Gastrocnemius medialis (tissue), 4 donors: Measurements from ENCODE around the gene TMCC2. TPM values are rescaled to one million over a fixed set of nuclear protein-coding genes. Genes with fewer than 3 reads are reported as not detected.
"Not testable (repeated sequence)": the region's sequence is repeated elsewhere in the genome, so short reads cannot be mapped to it uniquely, and the experiment has no call there.

Experiments
- ATAC-seq, 2 donors: fragments of 150-250 bp; one replicate each; pipeline ENCODE4 v1.9.1; 2016
- DNase-seq, 2 donors: peaks; one replicate each; pipeline ENCODE4 v3.0.0-alpha.2; 2019
- H3K27ac ChIP-seq, 4 donors: fragments of 200-600 bp; sonication (generic); 1 replicate in 1 of 4; 2 replicates in 3 of 4; pipeline ENCODE4 v1.5.1; 2016 to 2018; ENCODE audit warnings: mild to moderate bottlenecking in 2 of 4, moderate library complexity in 1 of 4
- H3K27me3 ChIP-seq, 3 donors: fragments of 200-600 bp; sonication (generic) in 2 of 3; 1 replicate in 1 of 3; 2 replicates in 2 of 3; pipeline versions ENCODE4 v1.5.1 to v1.6.0; 2016 to 2019; ENCODE audit warnings: mild to moderate bottlenecking in 1 of 3, moderate library complexity in 1 of 3
- H3K36me3 ChIP-seq, 2 donors: fragments of 200-600 bp; sonication (generic) in 1 of 2; one replicate each; pipeline ENCODE4 v1.5.1; 2017 to 2018
- H3K4me1 ChIP-seq, 2 donors: fragments of 200-600 bp; sonication (generic) in 1 of 2; one replicate each; pipeline ENCODE4 v1.5.1; 2016 to 2017; ENCODE audit warnings: mild to moderate bottlenecking in 2 of 2
- H3K4me3 ChIP-seq, 4 donors: fragments of 200-600 bp; sonication (generic) in 3 of 4; 1 replicate in 1 of 4; 2 replicates in 3 of 4; pipeline ENCODE4 v1.5.1; 2016 to 2019; ENCODE audit warnings: mild to moderate bottlenecking in 2 of 4
- H3K9me3 ChIP-seq, 3 donors: fragments of 200-600 bp; sonication (generic) in 2 of 3; 1 replicate in 1 of 3; 2 replicates in 2 of 3; pipeline ENCODE4 v1.5.1; 2016 to 2019
- POLR2A ChIP-seq, 2 donors: fragments of 450-650 bp; IDR thresholded peaks; one replicate each; pipeline ENCODE4 v1.6.1; 2017; ENCODE audit warnings: antibody characterized with exemption in 2 of 2, mild to moderate bottlenecking in 2 of 2, moderate library complexity in 2 of 2
- in situ Hi-C, 4 donors: fragments of 200-750 bp; cut with MboI; loops; one replicate each; pipeline versions ENCODE4 v1.15.0 to v1.8.0; 2017; ENCODE audit warnings: low sequenced_read_pairs in 4 of 4
- intact Hi-C: fragments of 100-400 bp; cut with DNase I; formaldehyde crosslinking; loops from one replicate; pipeline ENCODE4 v1.15.1; 2023; ENCODE audit warnings: low total_unique reads
- total RNA-seq, 4 donors: library from RNA; depleted of rRNA; stranded (reverse); fragments of >200 nt; gene quantifications; one replicate each; pipeline versions ENCODE4 v1.1.0 to v1.2.3, GENCODE V29; 2016
- TF ChIP-seq, protein P1 (sequence below), 5 experiments: fragments of 450-650 bp in 3 of 5; fragments of 200-600 bp in 2 of 5; sonication (generic) in 2 of 5; IDR thresholded peaks in 4 of 5; conservative IDR thresholded peaks in 1 of 5; 1 replicate in 4 of 5; 2 replicates in 1 of 5; pipeline ENCODE4 v1.5.1; 2016 to 2019; ENCODE audit warnings: antibody characterized with exemption in 5 of 5, mild to moderate bottlenecking in 3 of 5, moderate library complexity in 3 of 5

TMCC2 gene, protein sequence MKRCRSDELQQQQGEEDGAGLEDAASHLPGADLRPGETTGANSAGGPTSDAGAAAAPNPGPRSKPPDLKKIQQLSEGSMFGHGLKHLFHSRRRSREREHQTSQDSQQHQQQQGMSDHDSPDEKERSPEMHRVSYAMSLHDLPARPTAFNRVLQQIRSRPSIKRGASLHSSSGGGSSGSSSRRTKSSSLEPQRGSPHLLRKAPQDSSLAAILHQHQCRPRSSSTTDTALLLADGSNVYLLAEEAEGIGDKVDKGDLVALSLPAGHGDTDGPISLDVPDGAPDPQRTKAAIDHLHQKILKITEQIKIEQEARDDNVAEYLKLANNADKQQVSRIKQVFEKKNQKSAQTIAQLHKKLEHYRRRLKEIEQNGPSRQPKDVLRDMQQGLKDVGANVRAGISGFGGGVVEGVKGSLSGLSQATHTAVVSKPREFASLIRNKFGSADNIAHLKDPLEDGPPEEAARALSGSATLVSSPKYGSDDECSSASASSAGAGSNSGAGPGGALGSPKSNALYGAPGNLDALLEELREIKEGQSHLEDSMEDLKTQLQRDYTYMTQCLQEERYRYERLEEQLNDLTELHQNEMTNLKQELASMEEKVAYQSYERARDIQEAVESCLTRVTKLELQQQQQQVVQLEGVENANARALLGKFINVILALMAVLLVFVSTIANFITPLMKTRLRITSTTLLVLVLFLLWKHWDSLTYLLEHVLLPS
- 1 to 10 TPM; 1.1 to 7.6 (median 5.6) TPM for total RNA-seq

DNA sequence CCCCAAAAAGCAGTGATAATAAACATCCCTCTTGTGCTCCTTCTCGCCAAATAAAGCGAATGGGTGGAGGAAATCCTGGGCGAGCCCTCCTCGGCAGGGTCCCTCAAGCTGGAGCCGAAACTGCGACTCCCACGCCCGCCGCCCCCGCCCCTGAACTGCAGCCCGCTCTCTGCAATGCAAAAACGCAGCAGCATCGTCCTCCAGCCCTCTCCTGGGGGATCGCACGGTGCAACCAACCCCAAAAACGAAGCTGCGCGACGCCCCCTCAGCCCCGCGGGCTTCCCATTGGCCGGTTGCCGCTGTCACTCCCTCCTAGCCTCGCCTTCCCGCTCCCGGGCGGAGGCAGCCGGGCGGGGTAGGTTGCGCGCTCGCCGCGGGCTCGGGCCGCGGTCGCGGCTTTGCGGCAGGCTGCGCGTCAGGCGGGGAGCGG, at the start of gene TMCC2:
Gene TMCC2, plus strand, starts transcription at position 363 of the 430 bp plus-strand sequence. CDS start 619 bp downstream, outside the sequence.
- DNase-seq (peak; percentile 70 to 80), ATAC-seq (peak; percentile 24 to 48)
- H3K4me1 ChIP-seq, result peaks cover 36 to 40% of the 10 kb centered on the region in 2 donors
- in situ Hi-C loops, result no loop called here
- TF ChIP-seq, protein P1, sequence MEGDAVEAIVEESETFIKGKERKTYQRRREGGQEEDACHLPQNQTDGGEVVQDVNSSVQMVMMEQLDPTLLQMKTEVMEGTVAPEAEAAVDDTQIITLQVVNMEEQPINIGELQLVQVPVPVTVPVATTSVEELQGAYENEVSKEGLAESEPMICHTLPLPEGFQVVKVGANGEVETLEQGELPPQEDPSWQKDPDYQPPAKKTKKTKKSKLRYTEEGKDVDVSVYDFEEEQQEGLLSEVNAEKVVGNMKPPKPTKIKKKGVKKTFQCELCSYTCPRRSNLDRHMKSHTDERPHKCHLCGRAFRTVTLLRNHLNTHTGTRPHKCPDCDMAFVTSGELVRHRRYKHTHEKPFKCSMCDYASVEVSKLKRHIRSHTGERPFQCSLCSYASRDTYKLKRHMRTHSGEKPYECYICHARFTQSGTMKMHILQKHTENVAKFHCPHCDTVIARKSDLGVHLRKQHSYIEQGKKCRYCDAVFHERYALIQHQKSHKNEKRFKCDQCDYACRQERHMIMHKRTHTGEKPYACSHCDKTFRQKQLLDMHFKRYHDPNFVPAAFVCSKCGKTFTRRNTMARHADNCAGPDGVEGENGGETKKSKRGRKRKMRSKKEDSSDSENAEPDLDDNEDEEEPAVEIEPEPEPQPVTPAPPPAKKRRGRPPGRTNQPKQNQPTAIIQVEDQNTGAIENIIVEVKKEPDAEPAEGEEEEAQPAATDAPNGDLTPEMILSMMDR (IDR thresholded peaks at IDR 0.05 in 4 of 5, conservative IDR thresholded peaks at IDR 0.05 in 1 of 5), result peak in 1 of 5 experiments; percentile 10
- TF ChIP-seq POLR2A (IDR thresholded peaks at IDR 0.05), result peak; percentile 44 to 48
- H3K27me3 ChIP-seq, result no peaks in the 10 kb centered on the region
- peak within 1 kb of the TSS; percentile 55 to 71 (median 69) for H3K4me3 ChIP-seq
- H3K36me3 ChIP-seq, result no peaks in the 10 kb centered on the region
- intact Hi-C loops, result loop anchor here (2.0 kb wide), 2 partner anchors 53 to 97 kb away; no protein-coding TSS in a partner anchor
- H3K27ac ChIP-seq, result peak within 1 kb of the TSS; percentile 75 to 91 (median 84)
- H3K9me3 ChIP-seq, result no peaks in the 10 kb centered on the region

DNA sequence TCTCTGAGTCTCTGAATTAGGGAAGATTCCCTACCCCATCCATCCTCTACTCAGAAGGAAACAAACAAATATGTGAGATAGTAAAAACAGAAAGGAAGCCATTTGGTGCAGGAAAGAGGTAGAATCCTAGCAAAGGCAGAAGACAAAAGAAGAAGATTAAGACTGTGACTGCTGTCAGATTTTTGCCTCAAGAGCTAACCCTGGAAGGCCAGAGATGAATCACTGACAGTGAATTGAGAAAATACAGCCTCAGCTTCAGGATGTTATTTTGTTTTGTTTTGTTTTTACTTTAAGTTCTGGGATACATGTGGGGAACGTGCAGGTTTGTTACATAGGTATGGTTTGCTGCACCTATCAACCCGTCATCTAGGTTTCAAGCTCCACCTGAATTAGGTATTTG, 47.9 kb upstream of the TMCC2 start:
- in situ Hi-C loops, result no loop called here
- H3K27me3 ChIP-seq, result no peaks in the 10 kb centered on the region
- no peaks in the 10 kb centered on the region for H3K9me3 ChIP-seq
- DNase-seq (no peak), ATAC-seq (no peak)
- peaks cover 31 to 49% of the 10 kb centered on the region in 2 donors for H3K4me1 ChIP-seq
- intact Hi-C loops, result loop anchor here (5.0 kb wide), 1 partner anchor 77 kb away; no protein-coding TSS in a partner anchor
- H3K27ac ChIP-seq, result no peak overlapping the region
- H3K36me3 ChIP-seq, result no peaks in the 10 kb centered on the region
- no peak overlapping the region for H3K4me3 ChIP-seq
- TF ChIP-seq, protein P1 (IDR thresholded peaks at IDR 0.05 in 4 of 5, conservative IDR thresholded peaks at IDR 0.05 in 1 of 5), result no peak
- TF ChIP-seq POLR2A (IDR thresholded peaks at IDR 0.05), result no peak

DNA sequence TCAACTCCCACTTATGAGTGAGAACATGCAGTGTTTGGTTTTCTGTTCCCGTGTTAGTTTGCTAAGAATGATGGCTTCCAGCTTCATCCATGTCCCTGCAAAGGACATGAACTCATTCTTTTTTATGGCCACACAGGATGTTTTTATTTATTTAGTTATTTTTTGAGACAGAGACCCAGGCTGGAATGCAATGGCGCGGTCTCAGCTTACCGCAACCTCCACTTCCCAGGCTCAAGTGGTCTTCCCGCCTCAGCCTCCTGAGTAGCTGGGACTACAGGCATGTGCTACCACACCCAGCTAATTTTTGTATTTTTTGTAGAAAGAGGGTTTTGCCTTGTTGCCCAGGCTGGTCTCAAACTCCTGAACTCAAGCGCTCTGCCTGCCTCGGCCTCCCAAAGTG, 47.4 kb upstream of the TMCC2 start:
- H3K27ac ChIP-seq, H3K4me3 ChIP-seq, H3K27me3 ChIP-seq, H3K36me3 ChIP-seq, ATAC-seq, DNase-seq, in situ Hi-C loops, intact Hi-C loops, H3K9me3 ChIP-seq: not testable (repeated sequence)
- peaks cover 27 to 44% of the 10 kb centered on the region in 2 donors for H3K4me1 ChIP-seq

DNA sequence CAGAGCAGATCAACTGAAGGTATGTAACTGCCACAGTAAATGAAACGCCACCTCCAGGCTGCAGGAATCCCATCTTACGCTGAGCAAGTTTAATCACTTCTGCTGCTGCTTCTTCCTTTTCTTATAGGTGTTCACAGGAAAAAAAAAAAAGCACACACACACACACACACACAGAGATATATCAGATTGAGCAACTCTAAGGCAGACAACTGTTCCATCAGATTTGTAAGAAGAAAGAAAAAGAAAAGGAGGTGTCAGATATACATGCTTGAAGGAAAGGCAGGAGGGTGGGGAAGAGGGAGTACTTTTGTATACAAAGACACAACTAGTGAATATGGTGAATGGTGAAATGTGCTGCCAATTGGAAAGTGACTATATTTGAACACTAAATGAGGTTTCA, 44.8 kb upstream of the TMCC2 start:
- TF ChIP-seq, protein P1 (IDR thresholded peaks at IDR 0.05 in 4 of 5, conservative IDR thresholded peaks at IDR 0.05 in 1 of 5), result no peak
- TF ChIP-seq POLR2A (IDR thresholded peaks at IDR 0.05), result no peak
- Histone ChIP-seq H3K27ac (peak overlapping the region; percentile 62 to 79 (median 66)), H3K4me1 (peaks cover 17 to 25% of the 10 kb centered on the region in 2 donors), H3K36me3 (peaks cover 2 to 13% of the 10 kb centered on the region in 2 donors), H3K9me3 (no peaks in the 10 kb centered on the region), H3K27me3 (no peaks in the 10 kb centered on the region), H3K4me3 (no peak overlapping the region)
- in situ Hi-C loops (no loop called here), intact Hi-C loops (no loop called here)
- DNase-seq (no peak), ATAC-seq (peak in 1 of 2 donors; percentile 47)
